UCSD-AML1 (cell line): ENCODE data around the gene ARHGEF18.
"Not testable (repeated sequence)": the region's sequence is repeated elsewhere in the genome, so short reads cannot be mapped to it uniquely, and the experiment has no call there.

Experiments
- DNase-seq: peaks from one replicate; lab custom pipeline; 2025; ENCODE audit not compliant: unreplicated experiment; lab: John Stamatoyannopoulos, UW

ARHGEF18 gene

DNA sequence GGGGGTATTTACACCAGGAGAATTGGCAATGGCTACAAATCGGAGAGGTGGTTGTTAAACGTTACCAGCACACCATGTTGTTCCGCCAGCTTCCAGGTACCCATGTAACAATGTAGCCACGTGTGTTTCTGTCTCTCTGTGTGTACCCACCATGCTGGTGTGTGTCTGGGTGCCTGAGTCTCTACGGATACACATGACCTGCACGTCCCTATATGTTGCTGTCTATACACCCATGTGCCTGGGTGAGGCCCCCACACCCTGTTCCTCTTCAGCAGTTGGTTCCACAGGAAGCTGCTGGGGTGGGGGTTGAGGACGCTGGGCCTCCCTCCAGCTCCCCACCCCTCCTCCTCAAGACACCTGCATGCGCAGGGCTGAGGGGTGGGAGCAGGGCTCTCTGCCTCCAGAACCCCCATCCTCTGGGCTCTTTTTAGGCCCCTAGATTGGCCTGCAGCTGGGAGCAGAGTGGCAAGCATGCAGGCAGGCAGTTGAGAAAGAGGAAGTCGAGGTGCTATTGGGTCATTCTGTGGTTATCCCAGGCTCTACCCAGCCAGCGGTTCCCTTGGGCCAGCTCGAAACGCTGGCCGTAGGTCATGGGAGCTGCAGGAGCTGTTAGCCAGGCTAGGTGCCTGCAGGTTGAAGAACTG is at the start of gene ARHGEF18:
ARHGEF18 (plus strand) TSS at position 351 of the 644 bp plus-strand sequence. CDS start 13,954 bp downstream, outside the sequence.
- DNase-seq: peak; percentile 61

DNA sequence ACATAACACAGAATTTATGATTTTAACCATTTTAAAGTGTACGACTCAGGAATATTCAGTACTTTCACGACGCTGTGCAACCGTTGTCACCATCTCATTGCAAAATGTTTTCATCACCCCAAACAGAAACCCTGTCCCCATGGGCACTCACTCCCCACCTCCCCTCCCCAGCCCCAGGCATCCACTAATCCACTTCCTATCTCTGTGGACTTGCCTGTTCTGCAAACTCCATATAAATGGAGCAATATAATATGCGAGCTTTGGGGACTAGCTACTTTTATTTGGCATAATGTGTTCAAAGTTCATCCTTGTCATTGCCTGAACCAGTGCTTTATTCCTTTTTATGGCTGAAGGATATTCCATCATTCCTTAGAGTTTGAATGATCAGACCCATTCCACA is 47.2 kb upstream of the ARHGEF18 start:
- no peak for DNase-seq

DNA sequence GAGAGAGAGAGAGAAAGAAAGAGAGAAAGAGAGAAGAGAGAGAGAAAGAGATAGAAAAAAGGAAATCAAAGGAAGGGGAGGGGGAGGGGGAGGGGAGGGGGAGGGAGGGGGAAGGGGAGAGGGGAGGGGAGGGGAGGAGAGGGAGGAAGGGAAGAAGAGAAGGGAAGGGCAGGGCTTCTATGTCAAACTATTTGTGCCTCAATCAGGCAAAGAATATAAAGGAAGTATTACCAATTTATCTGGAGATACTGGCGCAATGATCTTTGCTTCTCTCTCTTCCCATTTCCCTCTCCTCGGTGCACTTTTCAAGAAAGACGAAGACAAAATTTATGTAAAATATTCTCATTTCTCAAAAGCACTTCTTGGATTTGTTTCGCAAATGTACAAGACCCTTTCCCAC is 45.3 kb upstream of the ARHGEF18 start:
- DNase-seq: no peak

DNA sequence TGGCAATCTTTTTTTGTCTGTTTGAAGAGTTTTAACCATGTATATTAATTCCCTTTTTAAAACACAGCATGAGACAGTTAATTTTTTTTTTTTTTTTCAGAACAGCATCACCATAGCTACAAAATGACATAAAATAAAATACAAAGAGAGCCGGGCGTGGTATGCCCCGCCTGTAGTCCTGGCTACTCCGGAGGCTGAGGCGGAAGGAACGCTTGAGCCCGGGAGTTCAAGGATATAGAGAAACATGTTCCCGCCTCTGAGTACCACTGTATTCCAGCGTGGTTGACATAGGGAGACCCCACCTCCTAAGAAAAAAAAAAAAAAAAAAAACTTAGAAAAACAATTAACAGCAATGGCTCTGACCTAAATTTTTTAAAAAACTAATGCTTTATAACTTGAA is 44.5 kb upstream of the ARHGEF18 start:
- no peak for DNase-seq

DNA sequence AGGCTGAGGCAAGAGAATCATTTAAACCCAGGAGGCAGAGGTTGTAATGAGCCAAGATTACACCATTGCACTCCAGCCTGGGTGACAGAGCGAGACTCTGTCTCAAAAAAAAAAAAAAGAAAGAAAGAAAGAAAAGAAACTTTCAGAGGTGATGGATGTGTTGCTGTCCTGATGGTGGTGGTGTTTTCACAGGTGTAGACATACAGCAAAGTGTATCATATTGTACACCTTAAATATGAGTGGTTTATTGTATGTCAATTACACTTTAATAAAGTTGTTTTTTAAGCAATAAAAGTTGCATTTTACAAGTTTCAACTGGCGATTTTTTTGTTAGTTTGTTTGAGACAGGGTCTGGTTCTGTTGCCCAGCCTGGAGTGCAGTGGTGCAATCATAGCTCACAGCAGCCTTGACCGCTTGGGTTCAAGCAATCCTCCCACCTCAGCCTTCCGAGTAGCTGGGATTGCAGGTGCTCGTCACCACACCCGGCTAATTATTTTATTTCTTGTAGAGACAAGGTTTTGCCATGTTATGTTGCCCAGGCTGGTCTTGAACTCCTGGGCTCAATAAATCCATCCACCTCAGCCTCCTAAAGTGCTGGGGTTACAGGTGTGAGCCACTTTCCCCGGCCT is 41.0 kb upstream of the ARHGEF18 start:
- DNase-seq: no peak

DNA sequence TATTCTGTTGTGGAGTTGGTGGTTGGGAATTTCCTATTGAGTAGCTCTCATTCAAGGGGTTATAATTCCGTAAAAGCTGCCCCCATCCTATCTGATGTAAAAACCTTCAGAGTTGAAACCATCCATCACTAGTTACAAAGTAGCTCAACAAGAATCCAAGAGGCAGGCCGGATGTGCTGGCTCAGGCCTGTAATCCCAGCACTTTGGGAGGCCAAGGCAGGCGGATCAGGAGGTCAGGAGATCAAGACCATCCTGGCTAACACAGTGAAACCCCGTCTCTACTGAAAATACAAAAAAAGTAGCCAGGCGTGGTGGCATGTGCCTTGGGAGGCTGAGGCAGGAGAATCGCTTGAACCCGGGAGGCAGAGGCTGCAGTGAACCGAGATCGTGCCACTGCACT is 40.4 kb upstream of the ARHGEF18 start:
- DNase-seq: not testable (repeated sequence)

DNA sequence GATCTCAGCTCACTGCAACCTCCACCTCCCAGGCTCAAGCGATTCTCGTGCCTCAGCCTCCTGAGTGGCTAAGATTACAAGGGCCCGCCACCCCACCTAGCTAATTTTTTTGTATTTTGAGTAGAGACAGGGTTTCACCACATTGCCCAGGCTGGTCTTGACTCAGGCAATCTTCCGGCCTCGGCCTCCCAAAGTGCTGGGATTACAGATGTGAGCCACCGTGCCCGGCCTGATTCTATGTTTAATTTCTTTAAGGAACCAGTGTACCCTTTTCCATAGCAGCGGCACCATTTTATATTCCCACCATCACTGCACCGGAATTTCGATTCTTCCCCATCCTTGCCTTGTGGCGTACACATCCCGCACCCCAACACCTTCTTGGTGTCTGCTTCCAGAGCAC is 36.8 kb upstream of the ARHGEF18 start:
- no peak for DNase-seq

DNA sequence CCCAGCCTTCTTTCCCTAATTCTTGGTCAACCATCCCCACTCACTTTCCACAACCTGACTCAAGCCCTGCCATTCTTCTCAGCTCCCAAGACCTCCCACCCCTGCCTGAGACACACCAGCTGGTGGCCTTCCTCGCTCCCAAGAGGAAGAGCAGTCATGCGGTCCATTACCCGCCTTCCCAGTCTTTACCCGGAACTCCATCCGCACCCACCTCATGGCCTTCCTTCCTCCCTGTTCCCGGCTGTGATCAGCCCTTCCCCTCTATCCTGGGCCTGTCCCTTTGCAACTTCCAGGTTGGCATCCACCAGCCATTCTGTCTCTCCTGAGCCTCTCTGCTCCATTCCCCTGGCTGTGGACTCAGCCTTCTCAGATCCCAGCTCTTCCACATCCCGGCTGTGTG is 35.9 kb upstream of the ARHGEF18 start:
- no peak for DNase-seq

DNA sequence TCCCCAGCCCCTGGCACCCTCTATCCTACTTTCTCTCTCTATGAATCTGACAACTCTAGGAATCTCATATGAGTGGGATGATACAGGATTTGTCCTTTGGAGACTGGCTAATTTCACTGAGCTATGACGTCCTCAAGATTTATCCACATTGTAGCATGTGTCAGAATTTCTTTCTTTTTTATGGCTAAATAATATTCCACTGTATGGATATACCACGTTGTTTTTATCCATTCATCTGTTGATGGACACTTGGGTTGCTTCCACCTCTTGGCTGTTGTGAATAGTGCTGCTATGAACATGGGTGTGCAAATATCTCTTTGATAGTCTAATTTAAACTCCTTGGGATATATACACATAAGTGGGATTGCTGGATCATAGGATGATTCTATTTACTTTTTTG is 30.6 kb upstream of the ARHGEF18 start:
- DNase-seq: no peak

DNA sequence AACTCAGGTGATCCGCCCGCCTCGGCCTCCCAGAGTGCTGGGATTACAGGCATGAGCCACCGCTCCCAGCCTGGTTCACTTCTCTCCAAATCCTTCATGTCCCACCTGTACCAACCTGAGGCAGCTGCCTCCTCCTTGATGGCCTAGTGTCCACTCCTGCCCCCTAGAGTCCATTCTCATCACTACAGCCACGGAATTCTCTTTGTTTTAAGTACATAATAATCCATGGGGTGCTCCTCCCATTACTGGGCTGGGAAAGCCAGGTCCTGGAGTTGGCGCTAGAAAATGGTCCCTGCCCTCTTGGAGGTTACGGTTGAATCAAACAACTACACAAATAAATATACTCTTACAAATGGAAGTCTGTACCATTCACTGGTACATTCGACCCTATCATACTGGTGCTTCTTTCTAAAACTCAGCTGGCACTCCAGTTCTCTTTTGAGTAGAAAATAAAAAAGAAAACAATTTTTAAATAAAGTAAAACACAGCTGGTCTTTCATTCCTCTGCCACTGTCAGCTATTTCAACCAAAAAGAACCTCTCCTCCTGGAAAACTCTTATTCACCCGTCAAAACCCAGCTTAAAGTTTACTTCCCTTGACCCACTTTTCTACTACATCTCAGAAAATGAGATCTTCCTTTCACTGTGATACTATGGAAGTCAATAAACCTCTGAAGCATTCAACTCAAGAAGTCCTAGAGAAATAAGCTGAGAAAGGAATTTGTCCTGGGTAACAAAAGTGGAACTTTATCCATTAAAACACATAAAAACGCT is 22.4 kb upstream of the ARHGEF18 start:
- DNase-seq: no peak

DNA sequence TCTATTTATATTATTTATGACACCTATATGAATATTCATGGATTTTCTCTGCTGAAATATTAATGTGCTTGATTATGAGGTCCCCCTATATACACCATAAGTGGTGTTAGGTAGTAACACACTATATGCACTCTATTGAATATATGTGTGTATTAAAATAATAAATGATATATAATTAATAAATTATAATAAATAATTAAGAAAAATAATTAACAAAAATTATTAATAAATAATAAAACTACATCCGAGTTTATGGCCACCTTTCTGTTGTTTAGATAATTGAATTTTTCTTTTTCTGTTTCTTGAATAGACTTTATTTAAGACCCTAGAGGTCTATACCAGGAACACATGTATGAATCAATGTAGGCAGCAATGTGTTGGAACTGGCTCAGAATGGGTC is 20.9 kb upstream of the ARHGEF18 start:
- no peak for DNase-seq

DNA sequence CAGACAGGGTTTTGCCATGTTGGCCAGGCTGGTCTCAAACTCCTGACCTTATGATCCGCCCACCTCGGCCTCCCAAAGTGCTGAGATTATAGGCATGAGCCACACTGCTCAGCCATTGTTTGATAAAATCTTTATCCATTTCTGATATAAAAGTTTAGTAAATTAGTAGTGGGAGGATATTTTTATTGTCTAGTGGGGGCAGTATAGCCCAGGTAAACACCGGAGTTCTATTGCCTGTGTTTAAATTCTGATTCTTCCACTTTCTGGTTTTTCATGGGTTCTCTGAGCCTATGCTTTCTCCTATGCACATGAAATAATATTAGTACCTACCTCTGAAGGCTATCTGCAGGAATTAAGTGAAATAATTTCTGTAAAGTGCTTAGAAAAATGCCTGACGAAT is 20.1 kb upstream of the ARHGEF18 start:
- no peak for DNase-seq

DNA sequence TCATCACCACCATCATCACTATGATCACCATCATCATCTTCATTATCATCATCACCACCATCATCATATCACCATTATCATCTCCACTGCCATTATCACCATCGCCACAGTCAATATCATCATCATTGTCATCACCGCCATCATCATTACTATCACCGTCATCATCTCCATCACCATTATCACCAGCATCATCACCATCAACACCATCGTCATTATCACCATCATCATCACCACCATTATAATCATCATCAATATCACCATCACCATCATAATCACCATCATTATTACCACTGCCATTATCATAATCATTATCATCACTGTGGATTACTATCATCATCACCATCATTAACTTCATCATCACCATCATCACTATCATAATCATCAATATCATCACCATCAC is 17.3 kb upstream of the ARHGEF18 start:
- DNase-seq: no peak

DNA sequence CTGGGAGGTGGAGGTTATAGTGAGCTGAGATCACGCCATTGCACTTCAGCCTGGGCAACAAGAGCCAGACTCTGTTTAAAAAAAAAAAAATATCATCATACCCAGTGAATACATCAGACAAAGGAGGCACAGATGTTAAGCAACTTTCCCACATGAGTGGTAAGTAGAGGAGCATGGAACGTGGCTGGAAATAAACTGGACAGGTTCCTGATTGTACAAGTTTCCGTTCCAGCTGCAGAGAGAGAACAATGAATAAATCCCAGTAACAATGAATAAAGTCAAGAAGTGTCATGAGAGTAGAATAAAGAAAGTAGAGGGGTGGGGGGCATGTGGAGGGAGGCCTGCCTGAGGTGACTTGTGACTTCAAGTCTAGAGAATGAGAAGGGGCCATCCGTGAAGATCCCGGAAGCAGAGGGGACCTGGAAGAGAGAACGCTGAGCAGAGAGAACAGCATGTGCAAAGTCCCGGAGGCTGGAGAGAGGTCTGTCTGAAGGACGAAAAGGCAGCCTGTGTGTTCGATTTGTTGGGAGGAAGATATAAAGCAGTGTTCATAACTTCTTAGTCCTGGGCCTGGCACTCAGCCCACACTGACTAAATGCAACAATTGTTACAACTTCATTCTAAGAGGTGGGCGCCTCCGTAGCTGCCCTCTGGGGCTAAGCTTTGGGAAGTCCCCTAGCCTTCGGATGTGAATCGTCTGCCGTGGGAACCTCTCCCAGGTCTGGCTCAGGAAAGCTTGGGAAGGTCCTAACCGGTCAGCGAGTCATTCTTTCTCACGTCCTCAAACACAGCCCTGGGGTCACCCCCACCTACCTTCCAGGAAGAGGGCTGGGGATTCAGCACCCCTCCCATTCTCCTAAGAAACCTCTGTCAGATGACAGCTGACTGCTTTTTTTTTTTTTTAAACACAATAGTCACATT is 15.3 kb upstream of the ARHGEF18 start:
- DNase-seq: no peak

DNA sequence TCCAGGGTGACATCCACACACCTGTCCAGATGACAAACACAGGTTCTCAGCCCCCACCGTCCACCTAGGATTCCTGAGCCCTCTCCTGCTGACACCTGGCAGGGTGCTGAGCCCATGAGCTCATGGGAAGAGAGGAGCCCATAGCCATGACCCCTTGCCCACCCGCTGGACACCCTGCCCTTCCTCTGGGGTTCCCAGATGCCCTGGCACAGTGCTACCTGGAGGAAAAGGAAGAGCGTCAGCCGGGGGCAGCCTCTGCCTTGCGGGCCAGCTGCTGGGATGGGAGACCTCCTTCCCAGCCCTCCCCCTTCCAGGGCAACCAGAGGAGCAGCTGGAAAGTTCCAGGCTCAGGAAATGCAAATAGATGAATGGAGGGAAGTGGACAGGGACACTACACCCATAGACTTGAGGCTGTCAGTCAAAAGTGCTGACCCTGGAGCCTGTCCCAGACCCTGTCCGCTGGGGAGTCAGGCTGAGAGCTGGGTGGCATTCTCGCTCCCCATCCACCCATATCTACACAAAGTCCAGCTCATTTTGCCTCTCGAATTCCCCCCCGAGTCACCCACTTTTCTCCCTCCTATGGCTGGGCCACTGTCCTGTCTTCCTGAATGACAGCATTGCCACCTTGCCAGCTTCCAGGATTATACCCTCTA is 12.3 kb upstream of the ARHGEF18 start:
- DNase-seq: no peak

DNA sequence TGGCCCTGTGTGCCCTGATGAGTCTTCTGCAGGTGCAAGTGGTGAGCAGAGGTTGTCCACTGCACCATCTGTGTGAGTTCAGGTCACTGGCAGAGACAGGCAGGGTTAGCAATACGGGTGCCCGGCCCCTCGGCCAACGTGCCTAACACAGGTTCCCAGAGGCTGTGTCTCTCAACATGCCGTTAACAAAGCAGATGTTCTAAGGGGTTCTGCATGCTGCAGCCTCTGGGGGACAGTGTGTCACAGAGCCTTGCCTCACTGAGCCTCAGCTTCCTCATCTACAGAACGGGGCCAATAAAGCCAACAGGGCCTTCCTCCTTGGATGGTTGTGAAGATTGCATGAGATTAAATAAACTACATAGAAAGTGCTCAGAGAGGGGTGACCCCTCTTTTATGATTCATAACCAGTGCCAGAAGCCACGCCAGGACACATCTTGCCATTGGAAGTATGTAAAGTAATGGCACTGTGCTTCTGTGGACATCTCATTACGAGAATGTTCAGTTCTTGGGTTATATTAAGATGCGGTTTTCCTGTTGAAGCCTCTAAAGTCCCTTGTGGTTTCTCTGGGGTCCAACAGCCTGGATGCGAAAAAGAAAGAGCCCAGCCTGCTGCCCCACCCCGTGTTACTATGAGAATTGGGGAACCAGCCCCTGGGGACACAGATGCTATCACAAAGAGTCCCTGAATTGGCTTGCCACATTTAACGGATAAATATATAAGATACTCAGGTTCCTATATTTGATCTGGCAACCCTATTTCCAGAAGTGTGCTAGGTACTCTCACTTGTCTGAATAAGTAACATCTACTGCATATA is 11.2 kb upstream of the ARHGEF18 start:
- DNase-seq: peak; percentile 69

DNA sequence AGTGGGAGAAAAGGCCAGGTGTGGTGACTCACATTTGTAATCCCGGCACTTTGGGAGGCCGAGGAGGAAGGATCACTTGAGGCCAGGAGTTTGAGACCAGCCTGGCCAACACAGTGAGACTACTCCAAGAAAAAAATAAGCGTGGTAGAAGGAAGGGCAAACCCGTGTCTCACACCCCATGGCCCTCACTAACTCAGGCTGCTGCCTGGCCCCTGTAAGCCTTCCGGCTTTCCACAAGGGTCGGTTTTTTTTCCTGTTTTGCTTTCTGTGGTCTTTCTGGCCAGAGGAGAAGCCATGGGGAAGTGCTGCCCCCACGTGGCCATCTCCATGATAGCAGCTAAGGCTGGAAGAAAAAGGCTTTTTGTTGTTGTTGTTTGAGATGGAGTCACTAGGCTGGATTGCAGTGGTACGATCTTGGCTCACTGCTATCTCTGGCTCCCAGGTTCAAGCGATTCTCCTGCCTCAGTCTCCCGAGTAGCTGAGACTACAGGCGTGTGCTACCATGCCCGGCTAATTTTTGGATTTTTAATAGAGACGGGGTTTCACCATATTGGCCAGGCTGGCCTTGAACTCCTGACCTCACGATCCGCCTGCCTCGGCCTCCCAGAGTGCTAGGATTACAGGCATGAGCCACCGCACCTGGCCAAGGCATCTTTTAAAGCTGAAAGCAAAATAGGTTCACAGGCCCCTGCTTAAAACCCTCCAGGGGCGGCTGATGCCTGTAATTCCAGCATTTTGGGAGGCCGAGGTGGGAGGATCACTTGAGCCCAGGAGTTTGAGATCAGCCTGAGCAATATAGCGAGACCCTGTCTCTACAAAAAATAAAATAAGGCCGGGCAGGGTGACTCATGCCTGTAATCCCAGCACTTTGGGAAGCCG is 7.5 kb upstream of the ARHGEF18 start:
- DNase-seq: peak; percentile 81

DNA sequence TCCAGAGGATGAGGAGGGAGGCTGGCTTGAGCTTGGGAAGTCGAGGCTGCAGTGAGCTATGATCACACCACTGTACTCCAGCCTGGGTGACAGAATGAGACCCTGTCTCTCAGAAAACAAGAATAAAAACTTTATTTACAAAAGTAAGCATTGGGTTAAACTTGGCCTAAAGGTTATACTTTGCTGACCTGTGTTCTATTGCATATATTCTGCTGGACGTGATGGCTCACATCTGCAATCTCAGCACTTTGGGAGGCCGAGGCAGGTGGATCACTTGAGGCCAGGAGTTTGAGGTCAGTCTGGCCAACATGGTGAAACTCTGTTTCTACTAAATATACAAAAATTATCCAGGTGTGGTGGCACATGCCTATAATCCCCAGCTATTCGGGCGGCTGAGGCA is 6.6 kb upstream of the ARHGEF18 start:
- no peak for DNase-seq

DNA sequence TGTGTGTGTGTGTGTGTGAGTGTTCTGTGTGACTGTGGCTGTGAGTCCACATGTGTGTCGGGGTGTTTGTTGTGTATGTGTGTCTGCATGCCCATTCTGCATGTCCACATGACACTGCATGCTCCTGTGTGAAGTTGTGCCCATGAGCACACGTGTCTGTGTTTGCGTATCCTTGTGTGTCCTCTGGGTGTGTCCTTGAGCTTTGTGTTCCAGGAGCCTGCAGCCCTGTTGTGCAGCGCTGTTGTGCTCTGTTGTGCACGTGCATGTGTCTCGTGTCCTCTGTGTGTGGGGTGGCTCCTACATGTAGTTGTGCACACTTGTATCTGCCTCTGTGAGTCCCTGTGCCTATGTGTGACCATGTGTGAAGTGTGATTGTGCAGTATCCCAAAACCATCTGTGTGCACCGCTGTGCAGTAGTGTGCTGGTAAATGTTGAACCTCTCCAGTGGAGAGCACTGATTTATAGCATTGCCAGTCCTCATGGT is 2.2 kb upstream of the ARHGEF18 start:
- DNase-seq: no peak
